Endodermal cell (in vitro differentiated cells): Measurements from ENCODE around the gene ELAVL1. TPM values are rescaled to one million over a fixed set of nuclear protein-coding genes. Genes with fewer than 3 reads are reported as not detected.

Source experiments
- DNase-seq: peaks from one replicate; pipeline ENCODE4 v3.0.0-alpha.2; 2017
- H3K27ac ChIP-seq: 2 replicates; pipeline ENCODE4 v1.5.1; 2013; ENCODE audit warnings: mild to moderate bottlenecking, low read depth, low read length, moderate library complexity
- H3K27me3 ChIP-seq: 2 replicates; pipeline ENCODE4 v1.6.1; 2013; ENCODE audit warnings: mild to moderate bottlenecking, low read length, moderate library complexity; ENCODE audit not compliant: insufficient read depth, control insufficient read depth, poor library complexity, severe bottlenecking
- H3K36me3 ChIP-seq: 2 replicates; pipeline ENCODE4 v1.7.0; 2013; ENCODE audit warnings: mild to moderate bottlenecking, low read length, moderate library complexity; ENCODE audit not compliant: control insufficient read depth, insufficient read depth
- H3K4me1 ChIP-seq: one replicate; pipeline ENCODE4 v1.7.0; 2013; ENCODE audit warnings: low read length; ENCODE audit not compliant: control insufficient read depth, insufficient read depth
- H3K4me3 ChIP-seq: 2 replicates; pipeline ENCODE4 v1.5.1; 2013; ENCODE audit warnings: mild to moderate bottlenecking, low read length, moderate library complexity
- H3K9ac ChIP-seq: 2 replicates; pipeline ENCODE4 v1.6.1; 2013; ENCODE audit warnings: mild to moderate bottlenecking, low read length, moderate library complexity; ENCODE audit not compliant: poor library complexity, severe bottlenecking; ENCODE audit errors: extremely low read depth
- H3K9me3 ChIP-seq: 2 replicates; pipeline ENCODE4 v1.6.1; 2013; ENCODE audit warnings: mild to moderate bottlenecking, low read length, moderate library complexity; ENCODE audit not compliant: control insufficient read depth
- H3K27ac Mint-ChIP-seq: 2 replicates; pipeline ENCODE4 v1.8.0; 2020; ENCODE audit warnings: mixed read lengths
- H3K27me3 Mint-ChIP-seq: 2 replicates; pipeline ENCODE4 v1.8.0; 2021; ENCODE audit warnings: mild to moderate bottlenecking, mixed read lengths; ENCODE audit not compliant: insufficient read depth
- H3K36me3 Mint-ChIP-seq: 2 replicates; pipeline ENCODE4 v1.8.0; 2020; ENCODE audit warnings: low read depth, mixed read lengths
- H3K4me1 Mint-ChIP-seq: 2 replicates; pipeline ENCODE4 v1.8.0; 2020; ENCODE audit warnings: mixed read lengths
- H3K4me3 Mint-ChIP-seq: 2 replicates; pipeline ENCODE4 v1.8.0; 2020; ENCODE audit warnings: mild to moderate bottlenecking, moderate library complexity, mixed read lengths
- H3K9me3 Mint-ChIP-seq: 2 replicates; pipeline ENCODE4 v1.8.0; 2020; ENCODE audit warnings: mild to moderate bottlenecking, mixed read lengths
- CTCF ChIP-seq: fragments of 200-600 bp; sonication (generic); conservative IDR thresholded peaks from 2 replicates; pipeline ENCODE4 v1.5.0; 2021; ENCODE audit warnings: antibody characterized with exemption, mild to moderate bottlenecking
- WGBS, 2 experiments: methylation state at CpG; one replicate each; pipeline versions ENCODE4 v1.1.5 to v1.1.7; 2013; ENCODE audit warnings: missing lambda C conversion rate in 2 of 2, mixed read lengths in 1 of 2; ENCODE audit not compliant: insufficient coverage in 1 of 2, insufficient read length in 1 of 2; 5-methylcytosine and 5-hydroxymethylcytosine counted together
- total RNA-seq, 2 donors: library from RNA; stranded (reverse); fragmentation: NEBNext Ultra II Directional in 1 of 2; extraction: Animal tissue kit (Norgen Biotek cat#: 25700) in 1 of 2; gene quantifications; 2 replicates in 1 of 2; 3 replicates in 1 of 2; pipeline ENCODE4 v1.2.1, GENCODE V29; 2021

Gene ELAVL1
- total RNA-seq, 2 donors from 2014 or later = 123 to 149 TPM

- Histone ChIP-seq H3K4me1 (no peaks in the 10 kb centered on the region), H3K36me3 (peaks cover 78% of the 10 kb centered on the region), H3K27ac (peak overlapping the region; percentile 17), H3K9ac (no peak overlapping the region), H3K27me3 (no peaks in the 10 kb centered on the region), H3K4me3 (no peak overlapping the region), H3K9me3 (no peaks in the 10 kb centered on the region)
- Mint-ChIP-seq H3K36me3 (peaks cover 63% of the 10 kb centered on the region), H3K9me3 (no peaks in the 10 kb centered on the region), H3K4me3 (no peak overlapping the region), H3K27me3 (no peaks in the 10 kb centered on the region), H3K27ac (peak overlapping the region; percentile 74), H3K4me1 (no peaks in the 10 kb centered on the region)
- no peak for TF ChIP-seq CTCF
- WGBS, 2 experiments = 95 to 96% methylated on average over 12 to 20 of the region's 20 CpGs
- no peak for DNase-seq
Observed at GRCh38 chr19:7968796-7969554, 36.5 kb downstream of the ELAVL1 start.

DNA sequence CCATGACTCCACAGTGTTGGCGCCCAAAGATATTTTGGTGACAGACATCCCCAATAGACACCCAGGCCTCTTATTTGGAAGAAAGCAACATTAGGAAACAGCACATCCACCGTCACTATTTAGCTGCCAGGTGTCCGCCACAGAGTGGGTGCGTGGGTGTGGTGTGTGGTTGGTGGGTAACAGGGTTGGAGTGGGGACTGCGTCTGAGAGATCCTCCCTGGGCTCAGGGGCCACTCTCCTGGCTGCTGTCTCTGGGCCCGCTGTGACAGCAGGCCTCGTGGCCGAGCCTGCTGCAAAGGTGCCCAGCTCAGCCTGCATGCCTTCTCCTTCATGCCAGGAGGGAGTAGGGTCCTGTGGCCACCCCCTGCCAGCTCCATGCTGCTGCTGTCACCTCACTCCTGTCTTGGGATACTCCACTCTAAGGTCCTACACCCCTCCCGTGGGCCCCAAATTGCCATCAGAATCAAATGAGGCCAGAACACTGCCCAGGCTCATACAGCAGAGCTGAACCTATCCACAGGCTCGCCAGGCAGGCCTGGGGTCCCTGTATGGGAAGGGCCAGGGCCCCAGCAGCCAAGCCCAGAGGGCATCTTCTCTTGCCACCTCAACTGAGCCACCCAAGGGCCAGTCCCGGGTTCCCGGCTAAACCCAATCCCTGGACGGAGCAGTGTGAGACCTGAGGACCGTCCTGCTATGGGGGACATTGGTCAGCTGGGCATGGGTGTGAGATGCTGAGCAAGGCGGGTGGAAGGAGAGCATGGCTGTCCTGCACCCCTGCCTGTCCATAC lies 37.2 kb downstream of the ELAVL1 start:
- Histone ChIP-seq H3K27me3 (no peaks in the 10 kb centered on the region), H3K36me3 (peaks cover 78% of the 10 kb centered on the region), H3K9ac (no peak overlapping the region), H3K4me3 (no peak overlapping the region), H3K9me3 (no peaks in the 10 kb centered on the region), H3K4me1 (no peaks in the 10 kb centered on the region), H3K27ac (no peak overlapping the region)
- 95 to 97% methylated on average over 8 to 15 of the region's 15 CpGs for WGBS, 2 experiments
- no peaks in the 10 kb centered on the region for H3K4me1 Mint-ChIP-seq
- H3K4me3 Mint-ChIP-seq = no peak overlapping the region
- peak overlapping the region; percentile 74 for H3K27ac Mint-ChIP-seq
- no peak for TF ChIP-seq CTCF
- peaks cover 61% of the 10 kb centered on the region for H3K36me3 Mint-ChIP-seq
- no peaks in the 10 kb centered on the region for H3K27me3 Mint-ChIP-seq
- H3K9me3 Mint-ChIP-seq = no peaks in the 10 kb centered on the region
- no peak for DNase-seq

GRCh38 chr19:7965921-7966665 lies 39.3 kb downstream of the ELAVL1 start:
- H3K9ac ChIP-seq = no peak overlapping the region
- H3K27me3 ChIP-seq = no peaks in the 10 kb centered on the region
- Mint-ChIP-seq H3K27ac (no peak overlapping the region), H3K4me3 (no peak overlapping the region), H3K4me1 (peaks cover 5% of the 10 kb centered on the region), H3K27me3 (no peaks in the 10 kb centered on the region), H3K9me3 (no peaks in the 10 kb centered on the region), H3K36me3 (peaks cover 70% of the 10 kb centered on the region)
- H3K36me3 ChIP-seq = peaks cover 85% of the 10 kb centered on the region
- H3K4me3 ChIP-seq = no peak overlapping the region
- 96 to 98% methylated on average over 7 to 12 of the region's 12 CpGs for WGBS, 2 experiments
- peaks cover 7% of the 10 kb centered on the region for H3K4me1 ChIP-seq
- H3K27ac ChIP-seq = no peak overlapping the region
- H3K9me3 ChIP-seq = no peaks in the 10 kb centered on the region
- TF ChIP-seq CTCF = no peak
- no peak for DNase-seq
